ENCODE measurements around the gene PUS1. TPM values are rescaled to one million over a fixed set of nuclear protein-coding genes. Genes with fewer than 3 reads are reported as not detected.

PUS1 gene
- total and polyA plus RNA-seq, 9 of the 15 experiments (the other 6 are each of a cell fraction or from before 2014, with no cell fraction given), result 1.9 to 90.8 (median 30.0) TPM

DNA sequence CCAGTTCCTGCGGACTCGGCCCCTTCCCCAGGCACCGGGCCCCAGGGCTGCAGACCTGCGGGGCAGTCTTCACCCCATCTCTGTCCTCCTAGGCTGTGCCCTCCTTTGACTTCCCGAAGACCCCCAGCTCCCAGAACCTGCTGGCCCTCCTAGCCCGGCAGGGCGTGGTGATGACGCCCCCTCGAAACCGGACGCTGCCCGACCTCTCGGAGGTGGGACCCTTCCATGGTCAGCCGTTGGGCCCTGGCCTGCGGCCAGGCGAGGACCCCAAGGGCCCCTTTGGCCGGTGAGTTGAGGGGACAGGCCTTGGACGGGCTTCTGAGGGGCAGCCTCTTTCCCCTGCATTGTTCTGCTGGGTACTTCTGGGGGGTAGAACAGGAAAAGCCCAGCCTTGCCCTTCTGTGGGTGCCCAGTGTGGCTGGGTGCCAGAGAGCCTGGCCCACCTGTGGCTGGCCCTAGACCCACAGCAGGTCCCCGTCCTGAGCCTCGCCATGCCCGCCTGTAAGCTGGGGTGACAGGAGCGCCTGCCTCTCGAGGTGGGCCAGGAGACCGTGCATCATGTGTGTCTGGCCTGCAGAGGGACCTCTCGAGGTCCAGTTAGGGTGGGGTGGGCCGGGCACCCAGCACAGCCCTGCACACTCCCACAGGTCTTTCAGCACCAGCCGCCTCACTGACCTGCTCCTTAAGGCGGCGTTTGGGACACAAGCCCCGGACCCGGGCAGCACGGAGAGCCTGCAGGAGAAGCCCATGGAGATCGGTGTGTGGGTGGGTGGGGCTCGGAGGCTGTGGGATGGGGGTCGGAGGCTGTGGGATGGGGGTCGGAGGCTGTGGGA, 12.6 kb upstream of the PUS1 start:
- H2AFZ ChIP-seq (ENCODE audit: low read depth, low read length), result no peak overlapping the region
- WGBS (ENCODE audit: insufficient coverage, low coverage, missing lambda C conversion rate), result 85% methylated on average over 13 of the region's 36 CpGs
- FAIRE-seq, result no peak
- TF ChIP-seq NFIC (IDR thresholded peaks at IDR 0.05) (no peak), SIX5 (IDR thresholded peaks at IDR 0.05; ENCODE audit: borderline replicate concordance in 1 of 2, insufficient read depth in 1 of 2, low read depth in 1 of 2, low read length in 2 of 2) (no peak), RBM22 (IDR thresholded peaks at IDR 0.05; ENCODE audit: low read depth, low read length, poor library complexity, severe bottlenecking) (peak; percentile 53), POLR2G (IDR thresholded peaks at IDR 0.05; ENCODE audit: low read depth, low read length) (peak; percentile 59; the same call in 1 of the 2 replicates)
- intact Hi-C loops (cut with micrococcal nuclease), result no loop called here
- H4K20me1 ChIP-seq (replicated peaks; ENCODE audit: control insufficient read depth, insufficient read depth, low read length), result no peaks in the 10 kb centered on the region
- no peak overlapping the region for H3K4me3 ChIP-seq
- H3K9ac ChIP-seq (ENCODE audit: insufficient read depth in 1 of 2, low read depth in 2 of 2, low read length in 2 of 2), result no peak overlapping the region; a peak in 1 of 4 replicates
- H3K4me1 ChIP-seq (replicated peaks in 1 of 2; ENCODE audit: control insufficient read depth in 2 of 2, insufficient read depth in 2 of 2, low read length in 2 of 2), result peaks cover 0 to 37% of the 10 kb centered on the region in 2 experiments; a peak in 2 of 5 replicates
- POLR2A ChIA-PET, result interaction anchor here (0.7 kb wide), 1 partner anchor 34 kb away, joined by 3 read pairs; no protein-coding TSS in a partner anchor
- H3K4me2 ChIP-seq (ENCODE audit: insufficient read depth, low read length), result no peak overlapping the region
- DNase-seq (ENCODE audit: extremely low read depth in 1 of 4, low spot score in 3 of 4), result peak in 1 of 4 experiments; percentile 22
- CTCF ChIA-PET (ENCODE audit: low intra/inter-chr PET ratio), result interaction anchor here (0.6 kb wide), 1 partner anchor 88 kb away, joined by 3 read pairs; no protein-coding TSS in a partner anchor
- H3K9me1 ChIP-seq (ENCODE audit: control insufficient read depth, insufficient read depth, low read length), result no peaks in the 10 kb centered on the region
- H3K9me3 ChIP-seq (replicated peaks; ENCODE audit: control insufficient read depth, insufficient read depth, low read depth, low read length), result no peaks in the 10 kb centered on the region
- H3K36me3 ChIP-seq (ENCODE audit: control insufficient read depth, insufficient read depth, low read length), result peaks cover 20% of the 10 kb centered on the region; the same call in 2 of the 3 replicates
- no peak overlapping the region for H3K27ac ChIP-seq (ENCODE audit: extremely low read depth, low read depth, low read length)
- no TSS peak for BruUV-seq (replicated peaks)
- in situ Hi-C loops (cut with MboI), result no loop called here
- no peaks in the 10 kb centered on the region for H3K79me2 ChIP-seq (ENCODE audit: control insufficient read depth, insufficient read depth, low read length)
- peak; percentile 16; the same call in 1 of the 3 replicates for ATAC-seq
- no peaks in the 10 kb centered on the region for H3K27me3 ChIP-seq (ENCODE audit: control insufficient read depth in 2 of 2, insufficient read depth in 2 of 2, low read length in 2 of 2)
